Gastroesophageal sphincter (tissue), 4 donors: Measurements from ENCODE around the gene EPRS1. TPM values are rescaled to one million over a fixed set of nuclear protein-coding genes. Genes with fewer than 3 reads are reported as not detected.

ENCODE experiments used
- ATAC-seq: fragments of 150-250 bp; one replicate; pipeline ENCODE4 v1.9.1; 2016; ENCODE audit warnings: mild to moderate bottlenecking, moderate library complexity
- H3K27ac ChIP-seq, 4 donors: fragments of 200-600 bp; sonication (generic) in 3 of 4; 1 replicate in 3 of 4; 2 replicates in 1 of 4; pipeline ENCODE4 v1.5.1; 2016 to 2019
- H3K27me3 ChIP-seq: fragments of 200-600 bp; sonication (generic); one replicate; pipeline ENCODE4 v1.5.1; 2019
- H3K36me3 ChIP-seq, 2 donors: fragments of 200-600 bp; sonication (generic); one replicate each; pipeline ENCODE4 v1.5.1; 2019; ENCODE audit warnings: control low read depth in 1 of 2
- H3K4me1 ChIP-seq, 3 donors: fragments of 200-600 bp; sonication (generic); 1 replicate in 2 of 3; 2 replicates in 1 of 3; pipeline ENCODE4 v1.5.1; 2016 to 2019; ENCODE audit warnings: control low read depth in 2 of 3
- H3K4me3 ChIP-seq, 2 donors: fragments of 200-600 bp; sonication (generic); one replicate each; pipeline ENCODE4 v1.5.1; 2019; ENCODE audit warnings: mild to moderate bottlenecking in 1 of 2, moderate library complexity in 1 of 2
- H3K9me3 ChIP-seq, 3 donors: fragments of 200-600 bp; sonication (generic); one replicate each; pipeline ENCODE4 v1.5.1; 2017 to 2019; ENCODE audit warnings: control low read depth in 2 of 3
- EP300 ChIP-seq: sonication (generic); formaldehyde crosslinking; IDR thresholded peaks from one replicate; pipeline ENCODE4 v1.6.1; 2017; ENCODE audit warnings: antibody characterized with exemption, mild to moderate bottlenecking
- POLR2A ChIP-seq, 2 donors: fragments of 450-650 bp; IDR thresholded peaks; one replicate each; pipeline ENCODE4 v1.6.1; 2017; ENCODE audit warnings: antibody characterized with exemption in 2 of 2, mild to moderate bottlenecking in 2 of 2, moderate library complexity in 1 of 2
- POLR2AphosphoS5 ChIP-seq: sonication (generic); formaldehyde crosslinking; IDR thresholded peaks from one replicate; pipeline ENCODE4 v1.6.1; 2017; ENCODE audit warnings: antibody characterized with exemption
- WGBS, 2 donors: methylation state at CpG; one replicate each; pipeline ENCODE4 v1.1.5; 2018; ENCODE audit warnings: low coverage in 1 of 2; 5-methylcytosine and 5-hydroxymethylcytosine counted together
- total RNA-seq, 4 donors: library from RNA; depleted of rRNA; stranded (reverse); fragments of >200 nt; gene quantifications; one replicate each; pipeline ENCODE4 v1.1.0, GENCODE V29; 2016
- TF ChIP-seq, protein P1 (sequence below), 4 experiments: fragments of 200-600 bp in 2 of 4; fragments of 450-650 bp in 2 of 4; sonication (generic) in 1 of 4; IDR thresholded peaks; one replicate each; pipeline ENCODE4 v1.5.1; 2017 to 2019; ENCODE audit warnings: antibody characterized with exemption in 4 of 4, mild to moderate bottlenecking in 2 of 4, moderate library complexity in 2 of 4

The EPRS1 gene
- total RNA-seq, 4 donors from 2014 or later, result 39.2 to 51.6 (median 42.0) TPM

DNA sequence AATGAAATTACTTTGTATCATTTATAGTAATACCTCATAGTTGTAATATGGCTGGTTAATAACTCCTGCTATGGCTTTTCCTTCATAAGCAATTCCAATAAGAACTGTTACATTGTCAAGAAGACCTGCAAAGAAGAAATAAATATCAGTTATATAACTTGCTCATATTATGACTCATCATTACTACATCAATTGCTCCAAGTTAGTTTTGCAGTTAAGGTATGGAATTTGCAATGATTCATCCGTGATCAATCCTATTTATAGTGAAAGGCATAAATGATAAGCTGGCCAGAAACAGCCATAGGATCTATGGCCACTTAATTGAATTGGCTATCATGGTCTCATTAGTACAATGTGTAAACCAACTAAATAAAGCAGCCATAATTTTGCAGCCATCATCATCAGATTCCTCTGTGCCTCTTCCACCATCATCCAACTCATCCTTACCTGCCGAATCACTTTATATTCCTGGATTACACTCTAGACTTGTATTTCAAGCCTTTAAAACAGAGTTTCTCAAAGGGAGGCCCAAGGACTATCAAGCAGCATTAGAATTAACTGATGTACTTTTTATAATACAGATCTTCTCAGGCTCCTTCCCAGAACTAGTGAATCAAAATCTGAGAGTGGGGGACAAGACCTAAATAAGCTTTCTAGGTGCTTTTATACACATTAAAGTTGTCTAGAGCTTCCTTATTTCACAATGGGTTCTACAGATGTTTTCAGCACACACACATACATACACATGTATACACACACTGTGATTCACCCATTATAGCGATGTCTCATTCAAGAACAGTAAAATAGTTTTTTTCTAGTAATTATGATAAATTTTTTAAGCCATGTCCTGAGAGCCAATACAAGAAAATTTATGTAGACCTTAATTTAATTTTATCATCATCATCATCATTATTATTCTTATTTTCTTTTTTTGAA, 21.2 kb upstream of the EPRS1 start:
- H3K4me3 ChIP-seq, result no peak overlapping the region
- TF ChIP-seq POLR2AphosphoS5, result no peak
- TF ChIP-seq, protein P1, sequence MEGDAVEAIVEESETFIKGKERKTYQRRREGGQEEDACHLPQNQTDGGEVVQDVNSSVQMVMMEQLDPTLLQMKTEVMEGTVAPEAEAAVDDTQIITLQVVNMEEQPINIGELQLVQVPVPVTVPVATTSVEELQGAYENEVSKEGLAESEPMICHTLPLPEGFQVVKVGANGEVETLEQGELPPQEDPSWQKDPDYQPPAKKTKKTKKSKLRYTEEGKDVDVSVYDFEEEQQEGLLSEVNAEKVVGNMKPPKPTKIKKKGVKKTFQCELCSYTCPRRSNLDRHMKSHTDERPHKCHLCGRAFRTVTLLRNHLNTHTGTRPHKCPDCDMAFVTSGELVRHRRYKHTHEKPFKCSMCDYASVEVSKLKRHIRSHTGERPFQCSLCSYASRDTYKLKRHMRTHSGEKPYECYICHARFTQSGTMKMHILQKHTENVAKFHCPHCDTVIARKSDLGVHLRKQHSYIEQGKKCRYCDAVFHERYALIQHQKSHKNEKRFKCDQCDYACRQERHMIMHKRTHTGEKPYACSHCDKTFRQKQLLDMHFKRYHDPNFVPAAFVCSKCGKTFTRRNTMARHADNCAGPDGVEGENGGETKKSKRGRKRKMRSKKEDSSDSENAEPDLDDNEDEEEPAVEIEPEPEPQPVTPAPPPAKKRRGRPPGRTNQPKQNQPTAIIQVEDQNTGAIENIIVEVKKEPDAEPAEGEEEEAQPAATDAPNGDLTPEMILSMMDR (IDR thresholded peaks at IDR 0.05), result no peak
- no peak for ATAC-seq
- 89 to 93% methylated on average over 3 of the region's 3 CpGs for WGBS, 2 donors
- H3K36me3 ChIP-seq, result peaks cover 0 to 90% of the 10 kb centered on the region in 2 donors
- H3K9me3 ChIP-seq, result no peaks in the 10 kb centered on the region
- no peaks in the 10 kb centered on the region for H3K4me1 ChIP-seq
- H3K27me3 ChIP-seq, result no peaks in the 10 kb centered on the region
- no peak overlapping the region for H3K27ac ChIP-seq

DNA sequence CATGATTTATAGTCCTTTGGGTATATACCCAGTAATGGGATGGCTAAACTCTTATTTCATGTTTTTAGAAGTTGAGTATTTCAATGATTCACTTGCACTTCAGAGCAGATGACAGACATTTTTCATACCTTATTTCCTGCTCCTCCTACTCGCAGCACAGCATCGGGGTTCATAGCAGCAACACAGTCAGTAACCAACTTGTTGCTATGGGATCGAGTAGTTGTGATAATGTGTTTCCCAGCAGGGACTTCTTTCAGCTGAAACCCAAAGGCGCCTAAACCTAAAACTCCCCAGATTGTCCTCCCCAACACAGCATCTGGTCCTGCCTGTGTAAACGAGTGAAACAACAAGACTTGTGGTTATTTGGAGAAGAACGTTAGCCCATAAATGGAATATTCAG, 16.3 kb upstream of the EPRS1 start:
- no peak for ATAC-seq
- TF ChIP-seq, protein P1 (IDR thresholded peaks at IDR 0.05), result no peak
- Histone ChIP-seq H3K36me3 (peaks cover 0 to 80% of the 10 kb centered on the region in 2 donors), H3K27ac (no peak overlapping the region), H3K9me3 (no peaks in the 10 kb centered on the region), H3K4me3 (no peak overlapping the region), H3K4me1 (no peaks in the 10 kb centered on the region), H3K27me3 (no peaks in the 10 kb centered on the region)
- 97 to 100% methylated on average over 2 to 6 of the region's 6 CpGs for WGBS, 2 donors

DNA sequence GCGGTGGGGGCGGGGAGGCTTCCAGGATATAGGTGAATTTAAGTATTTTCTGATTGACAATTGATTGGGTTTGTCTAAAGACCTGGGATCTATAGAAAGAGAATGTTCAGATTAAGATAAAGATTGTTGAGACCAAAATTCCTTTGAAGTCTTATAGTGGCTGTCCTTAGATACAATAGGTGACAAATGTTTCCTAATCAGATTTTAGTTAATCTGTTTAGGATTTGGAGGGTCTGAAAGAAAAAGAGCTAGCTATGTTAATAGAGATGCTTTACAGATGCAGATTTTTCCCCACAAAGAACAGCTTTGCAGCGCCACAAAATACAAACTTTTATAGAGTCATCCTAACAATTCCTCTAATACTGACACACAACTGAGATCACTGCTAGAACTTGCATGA, 14.6 kb upstream of the EPRS1 start:
- H3K36me3 ChIP-seq, result peaks cover 0 to 78% of the 10 kb centered on the region in 2 donors
- 93 to 94% methylated on average over 3 of the region's 3 CpGs for WGBS, 2 donors

DNA sequence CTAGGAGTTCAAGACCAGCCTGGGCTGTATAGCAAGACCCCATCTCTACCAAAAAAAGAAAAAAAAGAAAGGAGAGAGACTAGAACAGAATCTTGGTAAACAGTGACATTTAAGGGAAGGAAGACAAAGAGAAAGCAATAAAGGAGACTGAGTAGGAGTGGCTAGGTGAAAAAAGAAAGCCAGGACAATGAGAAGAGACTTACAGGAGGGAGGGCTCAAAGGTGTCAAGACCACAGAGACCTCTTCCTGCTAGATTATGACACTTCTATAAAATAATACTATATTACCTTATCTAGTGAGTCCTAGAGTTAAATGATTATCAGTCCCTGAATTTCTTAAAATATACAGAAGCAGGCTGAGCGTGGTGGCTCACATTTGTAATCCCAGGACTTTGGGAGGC, 10.1 kb upstream of the EPRS1 start:
- TF ChIP-seq, protein P1 (IDR thresholded peaks at IDR 0.05), result no peak
- TF ChIP-seq EP300, result no peak
- TF ChIP-seq POLR2AphosphoS5, result no peak
- TF ChIP-seq POLR2A (IDR thresholded peaks at IDR 0.05), result no peak
- Histone ChIP-seq H3K36me3 (peaks cover 0 to 49% of the 10 kb centered on the region in 2 donors), H3K4me1 (no peaks in the 10 kb centered on the region), H3K4me3 (no peak overlapping the region), H3K9me3 (no peaks in the 10 kb centered on the region), H3K27ac (no peak overlapping the region), H3K27me3 (no peaks in the 10 kb centered on the region)
- no peak for ATAC-seq
- 85 to 86% methylated on average over 1 of the region's 1 CpG for WGBS, 2 donors

More for the DNA sequence above, 14.6 kb upstream of the EPRS1 start:
- no peaks in the 10 kb centered on the region for H3K9me3 ChIP-seq
- no peak for ATAC-seq
- no peak overlapping the region for H3K4me3 ChIP-seq
- H3K27ac ChIP-seq, result no peak overlapping the region
- no peaks in the 10 kb centered on the region for H3K4me1 ChIP-seq
- TF ChIP-seq POLR2A (IDR thresholded peaks at IDR 0.05) (no peak), POLR2AphosphoS5 (no peak), EP300 (no peak)
- TF ChIP-seq, protein P1 (IDR thresholded peaks at IDR 0.05), result no peak
- no peaks in the 10 kb centered on the region for H3K27me3 ChIP-seq
